Measurements from ENCODE around the gene PPP1R13B.

PPP1R13B gene

DNA sequence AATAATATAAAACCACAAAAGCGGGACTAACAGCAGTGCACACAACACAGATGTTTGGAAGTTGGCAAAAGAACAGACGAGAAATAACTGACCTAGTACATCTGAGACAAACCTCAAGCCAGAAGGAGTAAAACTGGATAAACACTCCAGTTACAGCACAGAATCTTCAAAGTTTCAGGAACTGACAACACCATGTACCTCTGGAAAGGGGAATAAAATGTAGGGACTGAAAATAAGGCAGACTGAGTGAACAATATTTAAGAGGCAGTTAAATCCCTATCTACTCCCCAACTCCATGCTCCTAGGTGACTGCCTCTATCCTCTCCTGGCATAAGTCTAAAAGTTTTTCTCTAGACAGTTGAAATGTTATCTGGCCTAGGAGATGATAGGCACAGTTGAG is 73.9 kb downstream of the PPP1R13B start:
- DNase-seq: no peak

DNA sequence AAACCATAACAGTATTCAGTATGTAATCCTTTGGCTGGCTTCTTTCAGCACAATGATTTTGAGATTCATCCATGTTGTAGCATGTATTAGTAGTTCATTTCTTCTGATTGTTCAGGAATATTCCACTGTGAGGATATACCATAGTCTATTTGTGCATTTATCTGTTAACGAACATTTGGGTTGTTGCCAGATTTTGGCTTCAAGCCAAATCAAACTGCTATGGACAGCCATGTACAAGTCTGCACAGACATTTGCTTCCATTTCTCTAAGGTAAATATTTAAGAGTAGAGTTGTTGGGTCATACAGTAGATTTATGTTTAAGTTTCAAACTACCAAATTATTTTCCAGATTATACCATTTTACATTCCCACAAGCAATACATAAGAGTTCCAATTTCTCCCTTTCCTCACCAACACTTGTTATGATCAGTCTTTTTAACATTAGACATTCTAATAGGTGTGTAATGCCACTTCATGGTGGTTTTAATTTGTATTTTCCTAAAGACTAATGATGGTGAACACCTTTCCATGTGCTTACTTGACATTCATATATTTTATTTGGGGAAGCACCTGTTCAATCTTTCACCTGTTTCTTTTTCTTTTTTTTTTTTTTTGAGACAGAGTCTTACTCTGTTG is 75.2 kb downstream of the PPP1R13B start:
- no peak for DNase-seq

DNA sequence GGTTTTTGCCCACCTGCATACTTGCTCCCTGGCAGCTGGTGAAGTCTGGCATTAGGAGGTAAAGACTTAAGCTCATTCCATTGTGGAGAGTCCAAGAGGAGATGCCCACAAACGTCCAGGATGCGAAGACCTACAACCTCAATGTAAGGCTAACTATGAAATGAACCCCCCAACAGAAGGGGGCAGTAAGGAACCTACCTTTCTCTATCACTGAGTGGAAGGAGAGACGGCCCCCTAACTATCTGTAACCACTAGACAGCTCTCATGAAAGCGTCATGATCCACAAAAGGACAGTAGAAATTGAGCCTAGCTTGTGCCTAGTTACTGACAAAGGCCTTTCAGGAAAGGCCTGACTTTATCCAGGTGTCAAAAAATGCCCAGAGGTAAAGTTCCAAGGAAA is 76.5 kb downstream of the PPP1R13B start:
- DNase-seq: no peak

DNA sequence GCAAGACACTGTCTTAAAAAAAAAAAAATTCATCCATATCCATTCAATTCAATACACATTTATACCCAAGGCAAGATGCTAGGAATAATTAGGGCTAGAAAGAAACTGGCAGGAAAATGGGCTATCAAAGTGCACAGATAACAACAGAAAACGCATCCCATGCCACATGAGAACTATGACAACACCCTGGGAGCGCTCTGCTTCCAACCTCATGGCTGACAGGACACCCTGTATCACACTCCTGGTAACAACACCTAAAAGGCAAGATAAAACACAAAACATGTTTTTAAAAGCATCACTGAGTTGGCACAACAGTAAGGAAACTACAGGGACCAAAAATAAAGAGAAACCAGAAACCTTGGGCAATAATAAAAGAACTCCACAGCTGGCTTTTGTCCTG is 76.9 kb downstream of the PPP1R13B start:
- DNase-seq: no peak

DNA sequence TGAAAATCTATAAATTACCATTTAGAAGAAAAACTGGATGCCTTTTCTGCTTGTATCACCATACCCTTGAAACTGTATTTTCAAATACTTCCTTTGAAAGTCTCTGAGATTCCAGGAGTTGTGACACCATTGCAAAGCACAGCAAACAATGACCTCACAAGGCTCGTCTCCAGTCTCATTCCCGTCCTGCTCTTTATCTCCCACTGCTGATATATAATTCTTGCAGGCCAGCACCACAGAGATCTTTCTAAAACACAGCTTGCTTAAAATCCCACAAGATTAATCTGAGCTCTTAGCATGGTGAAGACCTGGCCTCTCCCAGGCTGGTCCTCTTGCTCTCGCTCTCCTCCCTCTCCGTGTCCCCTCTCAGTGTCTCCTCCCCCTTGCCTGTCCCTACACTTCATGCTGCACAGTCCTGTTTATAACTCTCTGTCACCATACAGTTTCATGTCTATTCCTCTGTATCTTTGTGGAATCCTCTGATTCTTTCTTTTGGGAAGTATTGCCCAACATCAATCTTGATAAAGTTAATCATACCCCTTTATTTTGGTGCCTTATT is 80.0 kb downstream of the PPP1R13B start:
- no peak for DNase-seq

DNA sequence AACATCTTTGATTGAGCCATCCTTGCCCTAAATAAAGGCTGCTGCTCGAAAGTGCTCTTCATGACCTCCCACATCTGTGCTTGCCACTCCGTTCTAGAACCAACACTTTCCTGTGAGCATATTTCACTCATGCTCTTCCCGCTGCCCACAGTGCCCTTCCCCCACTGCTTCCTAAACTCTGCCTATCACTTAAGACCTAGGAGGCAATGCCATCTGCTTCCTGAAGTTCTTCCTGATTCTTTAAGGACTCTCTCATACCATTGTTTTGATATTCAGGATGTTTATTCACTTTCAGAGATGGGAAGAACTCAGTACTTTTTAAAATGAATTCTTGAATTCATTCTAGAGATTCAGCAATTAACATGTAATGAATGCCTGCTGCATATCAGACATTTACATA is 81.8 kb downstream of the PPP1R13B start:
- no peak for DNase-seq

DNA sequence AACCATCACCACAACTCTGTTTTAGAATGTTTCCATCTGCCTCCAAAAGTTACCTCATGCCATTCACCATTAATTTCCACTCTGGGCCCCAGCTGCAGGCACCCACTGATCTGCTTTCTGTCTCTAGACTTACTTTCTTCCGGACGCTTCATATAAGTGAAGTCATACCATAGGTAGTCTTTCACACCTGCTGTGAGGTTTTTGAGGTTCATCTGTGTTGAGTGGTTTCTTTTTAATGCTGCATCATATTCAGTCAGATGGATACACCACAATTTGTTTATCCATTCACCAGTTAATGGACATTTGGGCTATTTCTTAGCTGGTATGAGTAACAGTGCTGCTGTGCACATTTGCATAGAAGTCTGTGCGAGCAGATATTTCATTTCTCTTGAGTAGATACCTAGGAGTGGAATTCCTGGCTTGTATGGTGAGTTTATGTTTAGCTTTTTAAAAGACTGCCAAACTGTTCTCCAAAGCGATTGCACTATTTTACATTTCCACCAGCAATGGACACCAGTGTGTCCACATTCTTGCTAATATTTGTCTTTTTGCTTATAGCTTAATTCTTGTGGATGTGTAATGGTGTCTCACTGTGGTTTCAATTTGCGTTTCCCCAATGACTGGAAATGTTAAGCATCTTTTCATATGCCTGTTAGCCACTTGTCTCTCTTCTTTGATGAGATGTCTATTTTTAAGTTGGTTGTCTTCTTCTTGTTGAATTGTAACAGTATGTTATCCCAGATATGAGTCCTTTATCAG is 83.5 kb downstream of the PPP1R13B start:
- no peak for DNase-seq

DNA sequence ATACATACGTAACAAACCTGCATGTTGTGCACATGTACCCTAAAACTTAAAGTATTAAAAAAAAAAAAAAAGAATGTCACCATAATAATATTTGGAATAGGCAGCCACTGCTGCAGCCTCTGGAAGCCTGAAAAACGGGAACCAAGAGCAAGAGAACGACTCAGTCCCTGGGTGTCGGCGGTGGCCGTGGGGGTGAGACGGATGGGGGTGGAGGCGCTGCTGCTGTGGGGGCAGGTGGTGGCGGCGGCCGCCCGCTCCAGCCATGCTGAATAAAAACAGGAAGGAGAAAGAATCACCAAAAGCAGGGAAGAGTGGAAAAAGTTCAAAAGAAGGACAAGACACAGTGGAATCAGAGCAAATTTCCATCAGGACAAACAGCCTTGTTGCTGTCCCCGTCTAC is 84.8 kb downstream of the PPP1R13B start:
- DNase-seq: no peak

DNA sequence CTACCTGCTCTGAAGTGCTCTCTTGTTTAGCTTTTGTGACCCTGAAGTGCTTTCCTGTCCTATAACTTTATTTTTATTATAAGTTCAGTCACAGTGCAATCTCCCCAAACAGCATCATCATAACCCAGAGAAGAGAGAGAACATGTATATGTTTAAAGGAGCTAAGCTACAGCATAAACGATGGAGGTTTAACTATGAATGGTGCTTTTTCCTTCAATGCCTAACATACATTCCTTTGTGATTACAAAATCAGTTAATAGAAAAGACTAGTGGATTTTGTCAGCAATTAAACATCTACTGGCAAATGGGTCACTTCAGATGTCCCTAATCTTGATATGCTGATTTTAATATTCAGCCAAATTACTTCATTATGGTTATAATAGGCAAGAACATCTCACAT is 85.3 kb downstream of the PPP1R13B start:
- DNase-seq: no peak

DNA sequence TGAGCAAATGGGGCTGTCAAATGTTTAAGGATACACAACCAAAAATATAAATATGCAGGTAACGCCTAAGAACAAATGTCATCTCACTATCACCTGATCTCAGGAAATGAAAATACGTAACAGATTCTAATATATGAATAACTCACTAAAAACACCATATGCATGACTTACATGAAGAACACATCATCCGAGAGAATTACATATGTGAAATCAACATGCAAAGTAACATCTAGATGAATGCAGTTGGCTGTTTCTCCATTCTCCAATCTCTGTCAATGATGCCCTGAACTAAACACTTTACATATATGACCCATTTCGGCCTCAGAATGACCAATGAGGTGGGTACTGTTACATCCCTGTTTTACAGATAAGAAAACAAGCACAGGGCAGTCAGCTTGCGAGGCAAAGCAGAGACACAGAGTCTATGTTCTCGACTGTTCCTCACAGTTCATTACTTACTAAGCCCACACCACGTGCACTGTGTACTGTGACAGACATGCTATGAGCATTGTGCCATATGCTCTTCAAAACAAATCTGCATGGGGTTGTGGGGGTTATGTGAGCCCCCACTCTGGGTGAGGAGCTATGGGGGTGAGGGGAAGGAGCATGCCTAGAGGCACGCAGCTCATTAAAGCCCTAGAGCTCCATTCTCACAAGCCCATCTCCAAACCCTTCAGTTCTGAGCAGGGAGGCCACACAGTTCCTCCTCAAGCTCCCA is 89.2 kb downstream of the PPP1R13B start:
- no peak for DNase-seq

DNA sequence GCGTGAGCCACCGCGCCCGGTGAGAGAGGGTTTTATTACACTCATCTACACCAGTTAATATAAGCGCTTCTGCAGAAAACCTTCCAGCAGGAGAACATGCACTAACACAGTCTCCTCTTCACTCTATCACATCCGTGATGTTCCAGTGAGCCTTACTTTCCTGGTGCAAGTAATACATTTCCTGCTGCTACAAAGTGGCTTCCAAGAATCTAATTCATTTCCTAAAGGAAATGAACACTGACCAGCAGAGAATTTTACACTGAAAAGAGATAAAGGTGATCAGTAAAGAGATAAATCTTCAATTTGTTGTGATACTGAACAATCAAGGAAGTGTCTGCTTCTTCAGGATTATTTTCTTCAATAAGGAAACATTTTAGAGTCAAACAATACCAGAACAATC is 92.3 kb downstream of the PPP1R13B start:
- no peak for DNase-seq

DNA sequence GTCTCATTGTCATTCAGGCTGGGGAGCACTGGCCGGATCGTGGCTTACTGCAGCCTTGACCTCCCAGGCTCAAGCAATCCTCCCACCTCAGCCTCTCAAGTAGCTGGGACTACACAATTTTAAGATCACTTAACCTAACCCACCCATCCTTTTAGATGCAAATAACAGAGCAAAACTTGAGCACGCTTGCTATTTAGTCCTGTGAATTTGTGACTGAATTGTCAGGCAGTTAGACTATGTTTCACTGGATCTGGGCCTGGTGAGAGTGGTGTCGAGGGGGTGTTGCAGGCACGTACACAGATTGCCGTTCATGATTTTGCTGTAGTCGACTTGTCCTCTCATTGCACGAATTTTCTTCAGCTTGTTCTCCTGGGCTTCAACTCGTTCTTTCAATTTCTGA is 93.6 kb downstream of the PPP1R13B start:
- DNase-seq: no peak

DNA sequence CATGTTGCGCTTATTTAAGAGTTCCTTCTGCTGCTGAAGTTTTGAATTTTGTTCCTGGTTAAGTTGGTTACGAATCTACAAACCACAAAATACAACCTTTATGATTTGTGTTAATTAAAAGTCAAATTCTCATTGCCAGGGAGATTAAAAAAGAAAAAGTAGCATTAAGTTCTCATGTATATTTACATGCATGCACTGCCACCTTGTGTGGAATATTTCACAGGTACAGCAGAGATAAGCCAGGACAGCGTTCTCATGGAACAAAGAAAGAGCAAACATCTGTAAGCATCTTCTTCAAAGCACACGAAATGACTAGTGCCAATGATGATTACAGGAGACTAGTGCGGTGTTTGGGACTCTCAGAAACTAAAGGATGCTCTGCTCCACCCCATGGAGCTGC is 97.5 kb downstream of the PPP1R13B start:
- DNase-seq: no peak

DNA sequence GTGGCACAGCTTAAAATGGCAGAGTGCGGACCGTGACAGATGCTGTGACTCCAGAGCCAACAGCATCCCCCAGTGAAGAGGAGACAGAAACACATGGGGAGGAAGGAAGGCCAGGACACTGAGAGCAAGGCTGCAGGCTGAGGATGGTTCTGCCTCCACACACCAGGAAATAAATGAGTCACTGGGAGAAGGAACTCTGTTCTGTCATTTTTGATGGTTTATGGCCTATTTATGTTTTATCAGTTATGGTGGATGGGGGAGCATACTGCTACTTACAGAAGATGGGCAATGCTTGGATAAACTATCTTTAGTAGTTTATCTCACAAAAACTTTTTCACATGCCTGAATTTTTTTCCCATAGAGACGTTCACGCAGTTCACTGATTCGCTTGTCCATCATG is 97.9 kb downstream of the PPP1R13B start:
- no peak for DNase-seq

DNA sequence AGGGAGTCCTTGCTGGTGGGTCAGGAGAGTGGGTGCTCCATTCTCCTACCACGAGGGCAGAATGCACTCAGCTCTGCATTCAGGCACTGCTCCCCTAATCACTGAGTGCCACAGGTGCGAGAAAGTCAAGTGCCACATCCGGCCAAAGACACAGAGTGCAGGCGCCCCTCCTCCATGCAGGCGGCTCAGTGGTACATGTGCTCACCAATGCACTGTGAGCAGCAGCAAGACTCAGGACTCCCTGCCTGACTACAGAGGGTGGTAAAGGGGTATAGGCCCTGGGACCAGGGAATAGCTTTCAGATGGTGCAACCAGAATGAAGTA is 98.9 kb downstream of the PPP1R13B start:
- peak; percentile 26 to 52 for DNase-seq

DNA sequence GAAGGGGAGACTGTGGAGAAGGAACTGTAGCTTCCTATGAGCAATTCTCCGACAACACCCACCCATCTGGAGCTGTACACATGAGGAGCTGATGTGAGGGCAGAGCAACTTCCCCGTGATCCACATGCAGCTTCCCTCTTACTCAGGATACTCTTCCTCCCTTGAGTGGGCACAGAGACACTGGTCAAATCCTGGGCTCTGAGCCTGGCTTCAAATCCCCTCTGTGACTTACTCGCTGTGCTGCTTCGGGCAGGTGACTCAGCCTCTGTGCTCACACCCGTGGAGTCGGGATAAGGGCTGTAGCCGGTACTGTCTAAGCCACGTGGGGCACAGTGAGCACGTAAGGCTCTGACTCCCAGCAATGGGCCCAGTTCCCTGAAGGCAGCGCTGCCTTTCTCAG is 100.7 kb downstream of the PPP1R13B start:
- DNase-seq: no peak

DNA sequence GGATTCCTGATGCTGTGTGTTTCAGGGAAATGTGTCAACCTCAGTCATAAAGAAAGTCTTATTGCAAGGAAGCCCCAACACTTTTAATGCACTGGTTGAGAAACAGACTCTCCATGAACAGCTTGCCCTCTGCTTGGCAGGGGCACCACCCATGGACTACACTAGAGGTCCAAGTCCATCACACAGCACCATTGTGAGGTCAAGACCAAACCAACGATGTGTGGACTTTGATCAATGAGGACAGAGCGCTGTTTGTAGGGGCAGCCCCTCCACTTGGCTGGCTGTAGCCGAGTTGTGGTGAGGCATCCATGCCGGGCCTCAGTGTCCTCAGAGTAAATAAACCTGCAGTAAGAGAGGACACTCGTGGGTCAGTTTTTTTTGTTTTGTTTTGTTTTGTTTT is 102.0 kb downstream of the PPP1R13B start:
- DNase-seq: no peak

DNA sequence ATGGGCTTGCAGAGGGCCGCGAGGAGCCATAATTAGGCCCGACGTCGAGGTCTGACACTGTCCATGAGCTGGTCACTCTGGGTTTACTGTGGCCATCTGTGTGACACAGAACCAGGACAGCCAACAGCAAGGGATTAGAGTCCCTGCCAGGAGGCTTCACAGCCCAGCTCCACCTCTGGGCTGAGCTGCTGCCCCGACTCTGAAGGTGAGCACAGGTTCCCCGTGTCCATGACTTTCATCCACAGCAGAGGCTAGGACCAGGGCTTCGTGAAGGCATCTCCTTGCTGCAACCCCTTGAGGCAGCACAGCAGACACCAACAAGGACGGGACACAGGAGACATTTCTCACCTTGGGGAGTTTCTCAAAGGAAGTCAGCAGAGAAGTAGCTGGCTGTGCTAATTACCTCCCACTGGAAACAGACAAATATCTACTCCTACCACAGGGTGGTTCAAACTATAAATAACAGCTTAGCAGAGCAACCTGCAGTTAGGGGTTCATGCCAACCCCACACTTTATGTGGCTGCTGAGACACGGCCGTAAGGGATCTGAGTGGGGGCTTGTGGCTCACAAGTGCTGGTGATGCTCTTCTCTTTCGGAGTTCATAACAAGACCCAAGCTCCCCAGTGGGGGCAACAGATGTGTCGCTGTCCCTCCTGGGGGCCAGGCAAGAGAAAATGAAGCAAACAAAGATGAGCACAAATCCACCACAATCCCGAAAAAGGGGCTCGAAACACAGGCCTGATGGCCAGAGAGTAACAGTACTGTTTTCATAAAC is 102.6 kb downstream of the PPP1R13B start:
- DNase-seq: no peak

DNA sequence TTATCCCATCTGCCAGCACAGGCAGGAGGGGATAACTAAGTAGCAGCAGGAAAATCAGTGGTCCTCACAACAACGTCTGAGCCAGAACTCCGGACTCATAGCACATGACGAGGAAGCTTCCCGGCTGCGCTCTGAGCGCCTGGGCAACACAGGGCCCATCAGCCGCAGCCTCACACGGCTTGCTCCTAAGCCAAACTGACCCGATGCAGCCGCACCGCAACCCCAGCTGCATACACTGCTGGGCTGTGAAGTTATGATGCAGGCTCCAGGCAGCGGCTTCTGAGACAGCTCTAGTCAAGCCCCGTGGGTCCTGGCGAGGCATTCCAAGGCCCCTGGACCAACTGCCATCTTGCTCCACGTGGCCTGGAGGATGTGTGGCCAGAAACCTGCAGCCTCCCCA is 103.7 kb downstream of the PPP1R13B start:
- no peak for DNase-seq

DNA sequence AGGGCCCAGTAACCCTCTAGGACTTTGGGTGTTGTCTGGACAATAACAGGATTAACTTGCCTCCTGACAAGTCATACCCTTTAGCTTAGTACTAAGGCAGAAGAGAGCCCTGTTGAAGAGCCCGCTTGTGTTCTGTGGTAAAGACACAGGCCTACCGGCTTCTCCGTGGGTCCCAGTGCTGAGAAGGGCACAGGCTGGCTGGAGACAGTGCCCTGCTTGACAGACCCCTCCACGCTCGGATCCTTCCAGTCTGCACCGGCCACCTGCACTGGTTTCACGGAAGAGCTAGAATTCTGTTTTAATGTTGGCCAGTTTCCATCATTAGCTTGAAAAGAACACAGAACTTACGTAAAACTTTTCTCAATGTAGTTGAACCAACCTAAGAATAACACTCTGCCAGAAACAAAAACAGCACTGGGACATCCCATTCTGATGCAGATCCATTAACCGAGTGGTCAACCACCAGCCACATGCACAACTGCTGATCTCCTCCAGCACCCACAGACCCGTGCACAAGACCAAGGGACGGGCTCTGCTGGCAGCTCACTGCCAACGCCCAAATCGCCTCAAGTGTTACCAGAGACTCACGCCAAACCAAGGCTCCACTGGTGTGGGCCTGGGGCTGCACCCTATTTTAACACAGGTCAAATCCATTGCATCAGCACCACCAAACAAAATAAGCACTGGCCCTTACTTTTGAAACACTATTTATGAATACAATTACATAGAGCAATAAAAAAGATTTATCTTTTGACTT is 104.7 kb downstream of the PPP1R13B start:
- DNase-seq: no peak

DNA sequence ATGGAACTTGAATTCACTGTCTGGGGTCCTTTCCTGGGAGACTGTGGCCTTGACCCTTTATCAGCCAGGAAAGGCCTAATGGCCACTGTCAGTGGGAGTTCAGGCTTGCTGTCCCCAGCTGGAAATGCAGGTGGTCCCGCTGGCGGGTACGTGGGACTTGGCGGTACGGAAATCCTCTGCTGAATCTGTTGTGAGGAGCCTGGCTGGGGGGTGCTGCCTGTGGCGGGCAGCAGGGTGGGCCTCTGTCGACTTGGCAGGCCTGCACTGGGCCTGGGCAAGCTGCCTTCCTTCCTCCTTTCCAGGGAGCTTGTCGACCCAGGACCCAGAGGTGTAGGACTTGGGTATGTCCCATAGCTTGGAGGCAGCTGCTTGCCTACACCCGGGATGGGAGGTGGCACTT is 105.5 kb downstream of the PPP1R13B start:
- no peak for DNase-seq

DNA sequence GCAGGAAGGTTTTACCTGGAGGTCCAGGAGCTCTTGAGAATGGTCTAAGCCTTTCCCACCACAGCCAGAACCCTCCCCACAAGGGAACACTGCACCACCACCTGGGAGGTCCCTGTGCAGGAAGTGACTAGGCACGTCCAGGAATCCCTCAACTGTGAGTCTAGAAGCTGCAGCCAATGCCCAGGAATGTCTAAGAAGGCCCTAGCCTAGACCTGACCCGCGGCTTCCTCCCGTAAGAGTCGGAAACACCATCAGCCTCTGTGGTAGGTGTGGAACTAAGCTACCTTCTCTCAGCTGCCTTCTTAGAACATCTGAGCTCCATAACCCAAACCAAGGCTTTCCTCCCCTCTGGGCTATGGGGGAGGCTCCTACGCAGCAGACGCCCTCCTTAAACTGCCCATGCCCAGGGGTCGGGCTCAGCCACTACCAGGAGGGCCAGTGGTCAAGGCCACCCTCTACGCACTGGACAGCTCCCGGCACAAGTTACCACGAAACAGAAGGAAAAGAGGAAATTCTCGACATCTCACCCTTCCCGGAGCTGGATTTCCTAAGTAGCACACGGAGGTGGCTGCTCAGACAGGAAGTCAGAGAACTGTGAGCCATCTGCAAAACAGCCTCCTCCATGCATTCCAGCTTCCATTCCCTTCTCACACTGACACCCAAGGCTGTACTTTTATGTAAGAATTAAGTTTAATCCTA is 106.2 kb downstream of the PPP1R13B start:
- no peak for DNase-seq

All from stimulated activated CD4-positive, alpha-beta T cell treated with anti-CD3 and anti-CD28 coated beads, Interleukin-2, amount 100 ng/mL, for 24 hours (primary cell).